Cardiac muscle cell (in vitro differentiated cells and primary cell): ENCODE measurements around the gene TENT5A. TPM values are rescaled to one million over a fixed set of nuclear protein-coding genes. Genes with fewer than 3 reads are reported as not detected.

Source experiments
- DNase-seq, 2 donors: peaks; one replicate each; pipeline versions ENCODE4 v3.0.0 to v3.0.0-alpha.2; 2010 to 2017; ENCODE audit warnings: low read depth in 1 of 2, low spot score in 1 of 2
- H3K27ac ChIP-seq: fragments of 200-600 bp; sonication (generic); 2 replicates; pipeline ENCODE4 v1.5.1; 2016
- H3K27me3 ChIP-seq: fragments of 200-600 bp; sonication (generic); 2 replicates; pipeline ENCODE4 v1.6.0; 2016; ENCODE audit warnings: control low read depth
- H3K36me3 ChIP-seq: fragments of 200-600 bp; sonication (generic); 2 replicates; pipeline ENCODE4 v1.5.1; 2016; ENCODE audit warnings: control low read depth
- H3K4me1 ChIP-seq: fragments of 200-600 bp; sonication (generic); 2 replicates; pipeline ENCODE4 v1.8.1; 2017; ENCODE audit warnings: low read depth, mild to moderate bottlenecking, mixed run types
- H3K4me3 ChIP-seq: fragments of 200-600 bp; sonication (generic); 2 replicates; pipeline ENCODE4 v1.5.1; 2016; ENCODE audit warnings: mild to moderate bottlenecking
- H3K9me3 ChIP-seq: fragments of 200-600 bp; sonication (generic); 2 replicates; pipeline ENCODE4 v1.5.1; 2017; ENCODE audit warnings: low read depth, mild to moderate bottlenecking, control low read depth
- polyA plus RNA-seq: library from polyadenylated mRNA; unstranded; fragments of >200 nt; fragmentation: Nextera tagmentation; extraction: Ambion mirVana; gene quantifications from 2 replicates; pipeline ENCODE4 v1.2.1, GENCODE V29; 2016
- total RNA-seq: library from RNA; depleted of rRNA; stranded (reverse); fragments of >200 nt; gene quantifications from 2 replicates; pipeline ENCODE4 v1.2.3, GENCODE V29; 2016
- TF ChIP-seq, protein P1 (sequence below): IDR thresholded peaks from 2 replicates; pipeline ENCODE4 v1.5.1; 2012; ENCODE audit warnings: low read depth, mild to moderate bottlenecking, low read length

The TENT5A gene
- total and polyA plus RNA-seq, 2 experiments from 2014 or later = 8.1 to 9.2 TPM

DNA sequence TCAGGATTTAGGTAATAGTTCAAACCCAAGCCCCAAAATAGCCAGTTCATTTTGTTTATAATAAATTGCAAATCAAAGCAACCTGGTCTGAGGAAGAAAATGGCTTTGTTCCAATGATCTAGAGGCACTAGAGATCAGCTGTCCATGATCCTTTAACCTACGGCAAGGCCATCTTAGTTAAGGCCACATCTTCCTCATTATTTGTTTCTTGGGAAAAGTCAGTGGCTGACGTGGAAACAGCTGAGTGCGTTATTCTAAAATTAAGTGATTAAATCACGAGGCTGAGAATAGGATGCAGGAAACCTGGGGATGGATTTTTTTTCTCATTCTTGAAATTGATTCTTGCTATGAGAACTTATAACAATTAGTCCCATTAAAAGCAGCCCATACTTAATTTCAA lies 10.1 kb upstream of the TENT5A start:
- H3K4me3 ChIP-seq = no peak overlapping the region
- DNase-seq = no peak

DNA sequence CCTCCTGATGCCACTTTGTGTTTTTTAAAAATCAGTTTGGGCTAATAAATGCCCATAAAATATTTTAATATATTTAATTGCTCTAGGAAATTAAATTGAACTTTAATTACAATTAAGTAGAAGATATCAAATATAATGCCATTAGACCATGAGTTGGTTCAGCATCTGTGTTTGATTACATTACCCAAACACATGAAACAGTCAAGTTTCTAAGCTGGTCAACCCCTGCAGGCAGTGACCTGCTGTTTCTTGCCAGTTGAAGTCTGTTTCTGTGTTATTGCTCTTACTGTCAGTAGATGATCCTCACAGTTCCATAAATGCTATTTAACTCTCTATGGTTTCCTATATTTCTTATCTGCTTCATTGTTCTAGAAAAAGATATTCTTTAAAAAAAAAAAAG lies 9.7 kb upstream of the TENT5A start:
- Histone ChIP-seq H3K4me3 (no peak overlapping the region), H3K27ac (no peak overlapping the region), H3K27me3 (no peaks in the 10 kb centered on the region), H3K9me3 (no peaks in the 10 kb centered on the region), H3K36me3 (no peaks in the 10 kb centered on the region), H3K4me1 (peaks cover 20% of the 10 kb centered on the region)
- no peak for DNase-seq
- TF ChIP-seq, protein P1, sequence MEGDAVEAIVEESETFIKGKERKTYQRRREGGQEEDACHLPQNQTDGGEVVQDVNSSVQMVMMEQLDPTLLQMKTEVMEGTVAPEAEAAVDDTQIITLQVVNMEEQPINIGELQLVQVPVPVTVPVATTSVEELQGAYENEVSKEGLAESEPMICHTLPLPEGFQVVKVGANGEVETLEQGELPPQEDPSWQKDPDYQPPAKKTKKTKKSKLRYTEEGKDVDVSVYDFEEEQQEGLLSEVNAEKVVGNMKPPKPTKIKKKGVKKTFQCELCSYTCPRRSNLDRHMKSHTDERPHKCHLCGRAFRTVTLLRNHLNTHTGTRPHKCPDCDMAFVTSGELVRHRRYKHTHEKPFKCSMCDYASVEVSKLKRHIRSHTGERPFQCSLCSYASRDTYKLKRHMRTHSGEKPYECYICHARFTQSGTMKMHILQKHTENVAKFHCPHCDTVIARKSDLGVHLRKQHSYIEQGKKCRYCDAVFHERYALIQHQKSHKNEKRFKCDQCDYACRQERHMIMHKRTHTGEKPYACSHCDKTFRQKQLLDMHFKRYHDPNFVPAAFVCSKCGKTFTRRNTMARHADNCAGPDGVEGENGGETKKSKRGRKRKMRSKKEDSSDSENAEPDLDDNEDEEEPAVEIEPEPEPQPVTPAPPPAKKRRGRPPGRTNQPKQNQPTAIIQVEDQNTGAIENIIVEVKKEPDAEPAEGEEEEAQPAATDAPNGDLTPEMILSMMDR = no peak

More for the DNA sequence above, 10.1 kb upstream of the TENT5A start:
- H3K27me3 ChIP-seq = no peaks in the 10 kb centered on the region
- H3K9me3 ChIP-seq = no peaks in the 10 kb centered on the region
- no peak overlapping the region for H3K27ac ChIP-seq
- TF ChIP-seq, protein P1 = no peak
- H3K4me1 ChIP-seq = peaks cover 20% of the 10 kb centered on the region
- no peaks in the 10 kb centered on the region for H3K36me3 ChIP-seq

DNA sequence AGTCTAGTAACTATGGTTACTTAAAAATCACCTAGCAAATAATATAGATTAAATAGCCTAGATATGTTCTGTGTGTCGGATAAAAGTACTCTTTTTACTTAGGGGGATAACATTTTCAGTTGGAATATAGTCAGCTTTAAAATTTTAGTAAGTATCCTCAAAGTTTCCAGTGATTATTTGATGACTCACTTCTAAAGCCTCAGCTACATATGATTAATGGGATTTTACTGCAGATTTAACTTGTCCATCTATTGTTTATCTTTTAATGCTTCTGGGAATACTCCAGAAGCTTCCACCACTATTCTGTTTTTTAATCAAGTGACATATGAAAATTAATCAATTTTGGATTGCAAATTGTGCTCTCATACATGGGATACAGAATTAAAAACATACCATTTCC lies 8.7 kb upstream of the TENT5A start:
- Histone ChIP-seq H3K27ac (no peak overlapping the region), H3K4me1 (peaks cover 16% of the 10 kb centered on the region), H3K27me3 (no peaks in the 10 kb centered on the region), H3K9me3 (no peaks in the 10 kb centered on the region), H3K4me3 (no peak overlapping the region), H3K36me3 (no peaks in the 10 kb centered on the region)
- DNase-seq = no peak
- TF ChIP-seq, protein P1 = no peak

GRCh38 chr6:81759782-81760181 lies 7.3 kb upstream of the TENT5A start:
- Histone ChIP-seq H3K9me3 (no peaks in the 10 kb centered on the region), H3K36me3 (no peaks in the 10 kb centered on the region), H3K4me1 (peaks cover 16% of the 10 kb centered on the region), H3K27me3 (no peaks in the 10 kb centered on the region), H3K27ac (no peak overlapping the region), H3K4me3 (no peak overlapping the region)
- TF ChIP-seq, protein P1 = no peak
- DNase-seq = peak; percentile 21 to 48

- Histone ChIP-seq H3K4me1 (peaks cover 16% of the 10 kb centered on the region), H3K9me3 (no peaks in the 10 kb centered on the region), H3K4me3 (no peak overlapping the region), H3K36me3 (no peaks in the 10 kb centered on the region), H3K27me3 (no peaks in the 10 kb centered on the region), H3K27ac (no peak overlapping the region)
- TF ChIP-seq, protein P1 = no peak
- peak in 1 of 2 donors; percentile 74 for DNase-seq
Observed at GRCh38 chr6:81758221-81758620, 5.7 kb upstream of the TENT5A start.

GRCh38 chr6:81756690-81757089 lies 4.2 kb upstream of the TENT5A start:
- no peak for DNase-seq
- H3K36me3 ChIP-seq = no peaks in the 10 kb centered on the region
- H3K27me3 ChIP-seq = no peaks in the 10 kb centered on the region
- TF ChIP-seq, protein P1 = no peak
- no peaks in the 10 kb centered on the region for H3K9me3 ChIP-seq
- H3K27ac ChIP-seq = no peak overlapping the region
- no peak overlapping the region for H3K4me3 ChIP-seq
- peaks cover 16% of the 10 kb centered on the region for H3K4me1 ChIP-seq
